ENCODE results near the gene HNRNPLL.

GRCh38 chr2:38643021-38643671 is 40.4 kb upstream of the HNRNPLL start:
- no peak for TF ChIP-seq CTCF (IDR thresholded peaks at IDR 0.05)
- no peak for TF ChIP-seq POLR2A (IDR thresholded peaks at IDR 0.05)
